Measurements from ENCODE around the gene CASQ2.

Gene CASQ2

DNA sequence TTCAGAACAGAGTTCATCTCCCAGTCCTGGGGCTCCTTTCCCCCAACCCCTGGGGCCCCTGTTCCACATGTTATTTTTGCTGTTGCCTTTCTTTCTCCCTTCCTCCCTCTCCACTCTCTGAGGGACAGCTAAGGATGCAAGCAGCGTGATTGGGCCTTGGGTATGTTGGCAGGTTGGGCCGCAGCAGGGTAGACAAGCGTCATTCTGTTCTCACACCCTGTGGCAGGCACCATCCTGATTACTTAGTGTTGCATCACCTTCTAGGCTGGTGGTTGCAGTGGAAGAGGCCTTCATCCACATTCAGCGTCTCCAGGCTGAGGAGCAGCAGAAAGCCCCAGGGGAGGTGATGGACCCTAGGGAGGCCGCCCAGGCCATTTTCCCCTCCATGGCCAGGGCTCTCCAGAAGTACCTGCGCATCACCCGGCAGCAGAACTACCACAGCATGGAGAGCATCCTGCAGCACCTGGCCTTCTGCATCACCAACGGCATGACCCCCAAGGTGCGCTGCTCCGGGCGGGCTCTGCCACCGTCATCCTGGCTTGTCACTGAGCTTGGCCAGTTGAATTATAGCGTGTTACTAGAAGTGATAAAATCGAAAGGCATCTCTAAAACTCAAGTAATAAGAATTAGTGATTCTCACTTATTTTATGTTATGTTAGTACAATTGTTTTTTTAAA, 83.3 kb downstream of the CASQ2 start:
- no peak for DNase-seq

- no peak for DNase-seq
These were observed 85.7 kb downstream of the CASQ2 start for GRCh38 chr1:115682792-115683191.

- no peak for DNase-seq
These were observed 87.8 kb downstream of the CASQ2 start for GRCh38 chr1:115680730-115681111.

DNA sequence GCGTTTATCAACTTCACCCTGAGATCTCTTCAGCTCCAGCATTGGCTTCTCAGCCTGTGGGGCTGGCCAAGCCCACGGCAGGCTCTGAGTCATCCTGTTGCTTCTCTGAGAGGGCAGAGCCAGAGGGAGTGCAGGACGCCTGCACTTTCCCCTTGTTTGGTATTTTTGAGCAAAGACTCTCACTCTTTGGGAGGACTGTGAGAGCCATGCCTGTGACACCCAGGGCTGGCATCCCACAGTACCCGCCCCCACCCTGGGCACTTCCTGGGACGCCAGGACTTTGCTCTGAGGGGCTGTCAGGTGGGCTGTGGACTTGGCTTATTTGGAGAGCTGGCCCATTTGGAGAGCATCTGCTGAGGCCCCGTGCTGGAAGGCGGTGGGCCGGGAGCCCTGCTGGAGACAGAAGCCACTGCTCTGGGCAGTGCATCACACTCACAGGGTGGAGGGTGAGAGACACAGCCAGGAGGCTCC, 89.3 kb downstream of the CASQ2 start:
- DNase-seq = no peak

DNA sequence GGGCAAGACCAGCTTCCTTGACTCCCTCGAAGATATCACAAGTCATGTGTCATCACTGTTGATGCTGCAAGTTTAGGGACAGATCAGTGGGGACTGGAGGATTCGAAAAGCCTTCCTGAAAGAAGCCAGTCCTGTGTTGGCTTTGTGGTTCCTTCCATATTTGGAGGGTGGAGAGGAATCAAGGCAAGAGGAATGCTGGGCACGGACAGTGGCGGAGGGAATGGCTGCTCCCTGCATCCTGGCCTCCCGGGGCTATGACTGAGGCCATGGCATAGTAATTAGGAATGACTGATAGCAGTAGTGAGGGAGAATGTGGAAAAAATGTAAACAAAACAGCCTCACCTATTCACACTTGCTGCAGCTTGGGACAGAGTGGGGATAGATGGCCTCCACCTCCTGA, 90.4 kb downstream of the CASQ2 start:
- DNase-seq = no peak

DNA sequence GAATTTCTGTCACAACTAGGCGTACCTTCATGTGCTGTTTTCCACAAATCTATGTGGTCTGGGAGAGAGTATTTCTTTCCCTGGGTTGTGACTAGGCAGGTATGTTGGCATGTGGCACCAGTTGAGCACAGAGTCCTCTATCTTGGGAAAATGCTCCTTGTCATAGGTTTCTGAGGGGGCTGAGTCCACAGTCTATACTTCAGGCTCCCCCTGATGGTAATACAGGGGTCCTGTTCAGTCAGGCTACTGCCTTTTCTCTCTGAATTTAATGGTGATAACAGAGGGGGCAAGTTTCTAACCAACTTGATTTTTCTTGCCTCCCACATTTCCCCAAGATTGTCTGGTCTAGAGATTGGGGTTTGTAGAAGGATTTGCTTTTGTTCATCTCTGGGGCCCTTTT, 90.9 kb downstream of the CASQ2 start:
- no peak for DNase-seq

- DNase-seq = no peak
These were observed 91.3 kb downstream of the CASQ2 start for GRCh38 chr1:115677182-115677555.

GRCh38 chr1:115676498-115677181, 91.9 kb downstream of the CASQ2 start:
- DNase-seq = no peak

DNA sequence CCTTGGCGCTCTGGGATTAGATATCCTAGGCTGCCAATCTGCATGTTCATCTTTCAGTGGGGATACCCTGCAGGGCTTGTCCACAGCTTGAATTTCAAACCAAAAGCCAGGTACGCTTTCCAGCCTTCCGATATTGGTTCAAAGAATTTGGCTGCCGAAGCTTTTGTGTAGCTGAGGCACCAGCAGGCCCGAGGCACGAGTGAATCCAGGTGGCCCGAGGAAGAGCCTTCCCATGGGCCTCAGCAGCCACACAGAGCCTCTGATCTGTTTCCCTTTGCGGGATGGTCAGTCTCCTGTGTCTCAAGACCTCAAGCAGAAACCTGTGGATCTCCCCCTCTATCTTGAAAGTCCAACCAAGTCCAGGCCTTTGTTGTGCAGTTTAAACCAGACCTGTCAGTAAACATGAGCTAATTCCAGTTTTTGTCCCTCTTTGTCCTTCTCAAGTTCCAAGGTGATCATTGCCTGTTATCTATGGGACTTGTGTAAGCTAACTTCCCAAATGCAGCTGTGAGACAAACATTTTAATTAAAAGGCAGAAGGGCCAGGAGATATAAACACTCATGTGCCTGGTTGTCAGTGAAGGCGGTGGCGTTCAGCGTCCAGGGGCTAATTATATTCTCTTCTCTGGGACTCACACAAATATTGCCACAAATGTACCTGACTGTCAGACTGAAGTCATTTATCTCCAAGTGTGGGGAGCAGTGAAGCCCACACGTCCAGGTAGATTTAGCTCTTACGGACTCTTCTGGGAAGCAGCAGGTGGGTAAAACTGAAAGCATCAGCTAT, 96.1 kb downstream of the CASQ2 start:
- DNase-seq = no peak

- DNase-seq = no peak
These were observed 97.2 kb downstream of the CASQ2 start for GRCh38 chr1:115671176-115671934.

GRCh38 chr1:115670476-115671175, 97.9 kb downstream of the CASQ2 start:
- DNase-seq = no peak

- no peak for DNase-seq
These were observed 98.6 kb downstream of the CASQ2 start for GRCh38 chr1:115669886-115670285.

GRCh38 chr1:115669002-115669673, 99.4 kb downstream of the CASQ2 start:
- no peak for DNase-seq

DNA sequence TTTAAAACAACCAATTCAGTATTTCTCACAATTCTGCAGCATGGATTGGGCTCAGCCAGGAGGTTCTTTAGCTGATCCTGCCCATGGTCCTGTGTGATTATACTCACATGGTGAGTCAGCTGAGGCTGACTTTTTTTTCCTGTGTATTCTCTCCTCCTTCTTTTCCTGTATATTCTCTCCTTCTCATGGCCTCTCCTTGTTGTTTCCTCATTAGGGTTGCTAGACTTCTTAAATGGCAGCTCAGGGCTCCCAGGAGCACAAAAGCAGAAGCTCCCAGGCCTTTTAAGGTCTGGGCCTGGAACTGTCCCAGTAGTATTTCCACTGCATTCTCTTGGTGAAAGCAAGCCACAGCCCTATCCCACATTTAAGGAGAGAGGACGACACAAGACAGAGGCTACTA, 99.9 kb downstream of the CASQ2 start:
- DNase-seq = no peak

GRCh38 chr1:115666702-115667101, 101.8 kb downstream of the CASQ2 start:
- no peak for DNase-seq

DNA sequence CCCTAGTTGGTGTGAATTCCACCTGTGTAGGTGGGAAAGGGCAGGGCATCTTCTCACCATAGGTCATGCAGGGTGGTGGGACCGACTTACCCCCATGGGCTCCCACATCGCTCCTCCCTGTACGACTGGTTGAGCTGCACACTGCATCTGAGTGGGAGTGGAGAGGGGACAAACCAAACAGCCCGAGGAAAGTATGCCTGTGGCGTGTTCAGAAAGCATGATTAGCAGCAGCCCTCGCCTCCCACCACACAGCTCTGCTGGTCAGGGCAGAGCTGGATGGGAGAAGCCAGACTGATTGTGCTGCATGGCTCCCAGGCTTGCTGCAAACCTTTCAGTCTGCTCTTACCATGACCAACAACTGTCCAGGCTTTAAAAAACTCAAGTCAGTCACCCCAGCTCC, 102.3 kb downstream of the CASQ2 start:
- no peak for DNase-seq

DNA sequence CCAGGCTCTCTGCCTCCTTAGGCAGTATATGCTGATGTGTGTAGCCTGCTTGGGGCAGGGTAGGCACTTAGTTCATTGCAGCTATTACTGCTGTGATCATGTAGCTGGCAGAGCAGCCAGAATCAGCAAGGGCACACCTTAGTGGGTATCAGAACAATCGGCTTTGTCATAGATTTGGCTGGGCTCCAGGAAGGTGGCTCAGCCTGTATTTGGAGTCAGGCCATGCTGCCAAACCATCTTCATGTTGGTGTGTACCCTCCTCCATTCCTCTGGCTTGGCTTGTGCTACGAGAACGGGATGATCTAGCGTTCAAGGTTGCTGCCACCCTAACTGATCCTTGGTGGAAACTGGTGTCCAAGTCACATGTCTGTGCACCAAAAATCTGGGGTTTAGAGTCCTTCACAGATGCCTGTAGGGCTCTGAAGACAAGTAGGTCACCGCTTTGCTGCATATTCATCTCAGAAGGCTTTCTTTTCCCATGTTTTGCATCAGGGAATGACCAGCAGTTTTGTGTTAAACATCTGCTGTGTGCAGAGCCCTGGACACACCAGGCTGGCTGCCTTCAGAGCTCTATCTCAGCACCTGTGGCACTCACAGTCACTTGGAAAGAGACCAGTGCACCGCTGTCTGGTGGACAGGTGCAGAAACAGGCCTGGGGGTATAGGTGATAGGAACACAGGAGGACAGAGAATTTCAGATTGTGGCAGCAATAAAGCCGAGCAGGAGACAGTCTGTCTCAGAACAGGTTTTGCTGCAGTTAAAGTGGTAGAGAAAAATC, 103.0 kb downstream of the CASQ2 start:
- DNase-seq = no peak

DNA sequence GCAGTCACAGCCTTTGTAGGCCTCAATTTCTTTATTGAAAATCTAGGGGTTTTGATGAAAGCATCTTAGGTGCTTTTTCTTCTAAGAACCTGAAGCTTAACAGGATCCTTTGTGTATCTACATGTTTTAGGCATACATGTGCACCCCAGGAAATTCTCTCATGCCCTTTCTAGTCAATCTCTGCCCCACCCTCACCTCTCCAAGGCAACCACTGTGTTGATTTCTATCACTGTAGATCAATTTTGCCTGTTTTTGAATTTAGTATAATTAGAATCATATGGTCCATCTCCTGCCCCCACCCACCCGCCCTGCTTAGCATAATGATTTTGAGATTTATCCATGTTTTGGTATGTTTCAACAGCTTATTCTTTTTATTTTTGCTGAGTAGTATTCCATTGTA, 107.4 kb downstream of the CASQ2 start:
- no peak for DNase-seq

DNA sequence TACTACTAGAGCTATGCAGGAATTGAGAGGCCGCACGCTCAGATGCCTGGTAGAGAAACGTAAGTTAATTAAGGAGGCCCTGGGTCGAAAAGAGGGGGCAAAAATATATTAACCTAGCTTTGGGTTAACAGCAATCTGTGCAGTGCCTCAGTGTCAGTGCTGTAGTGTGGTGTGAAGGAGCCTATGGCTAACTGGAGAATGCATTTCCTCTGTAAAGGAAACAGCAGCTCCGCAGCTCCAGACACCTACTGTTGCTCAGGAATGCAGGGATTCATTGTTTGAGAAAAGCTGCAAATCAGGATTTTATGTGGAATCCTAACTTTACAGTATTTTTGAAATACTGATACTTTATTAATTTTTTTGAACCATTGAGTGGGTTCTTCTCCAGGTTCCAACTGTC, 108.4 kb downstream of the CASQ2 start:
- no peak for DNase-seq

- DNase-seq = no peak
These were observed 109.9 kb downstream of the CASQ2 start for GRCh38 chr1:115658646-115659045.

DNA sequence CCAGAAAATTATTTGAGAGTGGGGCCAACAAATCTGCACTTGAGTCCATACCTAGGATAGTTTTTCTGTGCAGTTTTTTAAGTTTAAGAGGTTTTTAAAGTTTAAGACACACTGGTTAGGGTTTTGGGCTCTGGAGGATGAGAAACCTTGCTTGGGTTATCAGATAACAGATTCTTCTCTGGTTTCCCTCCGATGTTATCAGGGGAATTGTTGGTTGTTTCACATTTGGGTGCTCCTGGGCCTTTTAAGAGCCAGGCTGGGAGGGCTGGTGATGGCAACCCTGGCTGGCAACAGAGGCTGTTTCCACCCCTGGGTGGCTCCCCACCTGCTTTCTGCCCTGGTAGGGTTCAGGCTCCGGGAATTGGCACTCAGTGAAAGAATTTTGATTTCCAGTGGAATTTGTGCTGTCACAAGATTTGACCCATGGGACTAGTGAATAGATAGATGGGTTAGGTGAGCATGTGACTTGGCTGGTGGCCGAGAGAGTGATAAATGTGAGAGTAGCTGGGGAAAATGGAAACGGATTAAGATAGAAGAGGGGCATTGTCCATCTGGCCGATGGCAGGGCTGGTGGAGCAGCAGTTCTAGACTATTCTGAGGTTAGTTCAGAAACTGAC, 111.9 kb downstream of the CASQ2 start:
- no peak for DNase-seq
